ENCODE measurements around the gene GALNT2. TPM values are rescaled to one million over a fixed set of nuclear protein-coding genes. Genes with fewer than 3 reads are reported as not detected.

GALNT2 gene
- total and polyA plus RNA-seq, 7 donors, result 43.7 to 88.7 (median 75.7) TPM

GRCh38 chr1:230256896-230257295 lies 189.9 kb downstream of the GALNT2 start:
- peaks cover 4 to 85% of the 10 kb centered on the region in 2 donors for H3K36me3 ChIP-seq (ENCODE audit: insufficient read depth in 1 of 2, low read depth in 1 of 2)
- intact Hi-C loops (cut with DNase I), result no loop called here
- H3K27me3 ChIP-seq (ENCODE audit: insufficient read depth in 3 of 3, low read length in 2 of 3), result no peaks in the 10 kb centered on the region
- ATAC-seq, result no peak
- no peaks in the 10 kb centered on the region for H3K9me3 ChIP-seq
- peaks cover 9% of the 10 kb centered on the region for H3K4me1 ChIP-seq
- DNase-seq, result no peak
- 79 to 88% (median 83%) methylated on average over 6 of the region's 6 CpGs for WGBS, 3 donors
- H3K27ac ChIP-seq, result no peak overlapping the region
- TF ChIP-seq CTCF (IDR thresholded peaks at IDR 0.05), result no peak
- H3K4me3 ChIP-seq, result no peak overlapping the region

- WGBS, 3 donors, result 83 to 85% (median 84%) methylated on average over 3 of the region's 3 CpGs
- DNase-seq (no peak), ATAC-seq (no peak)
- Histone ChIP-seq H3K4me3 (no peak overlapping the region), H3K27ac (no peak overlapping the region), H3K27me3 (ENCODE audit: insufficient read depth in 3 of 3, low read length in 2 of 3) (no peaks in the 10 kb centered on the region), H3K9me3 (no peaks in the 10 kb centered on the region), H3K36me3 (ENCODE audit: insufficient read depth in 1 of 2, low read depth in 1 of 2) (peaks cover 4 to 86% of the 10 kb centered on the region in 2 donors), H3K4me1 (peaks cover 9% of the 10 kb centered on the region)
- intact Hi-C loops (cut with DNase I), result no loop called here
- TF ChIP-seq CTCF (IDR thresholded peaks at IDR 0.05), result no peak
These were observed 192.6 kb downstream of the GALNT2 start for GRCh38 chr1:230259621-230260020.

GRCh38 chr1:230260831-230261230 lies 193.8 kb downstream of the GALNT2 start:
- Histone ChIP-seq H3K4me3 (no peak overlapping the region), H3K4me1 (peaks cover 12% of the 10 kb centered on the region), H3K9me3 (no peaks in the 10 kb centered on the region), H3K36me3 (ENCODE audit: insufficient read depth in 1 of 2, low read depth in 1 of 2) (peaks cover 4 to 85% of the 10 kb centered on the region in 2 donors), H3K27ac (no peak overlapping the region), H3K27me3 (ENCODE audit: insufficient read depth in 3 of 3, low read length in 2 of 3) (no peaks in the 10 kb centered on the region)
- DNase-seq (no peak), ATAC-seq (no peak)
- intact Hi-C loops (cut with DNase I), result no loop called here
- TF ChIP-seq CTCF (IDR thresholded peaks at IDR 0.05), result no peak
- WGBS, 3 donors, result 57 to 77% (median 73%) methylated on average over 1 of the region's 1 CpG

GRCh38 chr1:230261928-230262650 lies 195.1 kb downstream of the GALNT2 start:
- Histone ChIP-seq H3K27me3 (ENCODE audit: insufficient read depth in 3 of 3, low read length in 2 of 3) (no peaks in the 10 kb centered on the region), H3K9me3 (no peaks in the 10 kb centered on the region), H3K4me3 (no peak overlapping the region), H3K4me1 (peaks cover 12% of the 10 kb centered on the region), H3K36me3 (ENCODE audit: insufficient read depth in 1 of 2, low read depth in 1 of 2) (peaks cover 4 to 80% of the 10 kb centered on the region in 2 donors), H3K27ac (no peak overlapping the region)
- DNase-seq, result no peak
- ATAC-seq, result no peak
- 87 to 91% (median 90%) methylated on average over 21 of the region's 21 CpGs for WGBS, 3 donors
- no peak for TF ChIP-seq CTCF (IDR thresholded peaks at IDR 0.05)
- intact Hi-C loops (cut with DNase I), result no loop called here

All from psoas muscle (tissue), 8 donors.